K562 (cell line): ENCODE data around the gene DYNC2I2. TPM values are rescaled to one million over a fixed set of nuclear protein-coding genes. Genes with fewer than 3 reads are reported as not detected.

Source experiments
- CREB5 ChIP-seq: fragments of 250-450 bp; sonication (Bioruptor Pico); IDR thresholded peaks from 2 replicates; pipeline ENCODE4 v1.5.0; 2020; ENCODE audit warnings: mild to moderate bottlenecking
- CTBP1 ChIP-seq: fragments of 450-650 bp; IDR thresholded peaks from 2 replicates; pipeline ENCODE4 v1.6.1; 2016; ENCODE audit warnings: borderline replicate concordance
- GMEB1 ChIP-seq: fragments of 250-450 bp; sonication (Bioruptor Pico); IDR thresholded peaks from 2 replicates; pipeline ENCODE4 v1.4.0; 2020; ENCODE audit warnings: mild to moderate bottlenecking
- HNRNPK ChIP-seq: fragments of 200-400 bp; formaldehyde crosslinking; IDR thresholded peaks from one replicate; pipeline ENCODE4 v1.6.1; 2018; ENCODE audit warnings: mild to moderate bottlenecking, low read depth, low read length; ENCODE audit not compliant: poor library complexity, severe bottlenecking
- KDM1A ChIP-seq, 2 experiments: fragments of 450-650 bp; IDR thresholded peaks; 2 replicates each; pipeline ENCODE4 v1.6.1; 2016; ENCODE audit warnings: mild to moderate bottlenecking in 2 of 2
- KDM4B ChIP-seq, 2 experiments: fragments of 450-650 bp in 1 of 2; sonication (generic) in 1 of 2; IDR thresholded peaks; 2 replicates each; pipeline ENCODE4 v1.6.1; 2016 to 2017; ENCODE audit warnings: borderline replicate concordance in 2 of 2, antibody characterized with exemption in 1 of 2, low read depth in 1 of 2, mild to moderate bottlenecking in 1 of 2
- MEIS2 ChIP-seq: fragments of 450-650 bp; IDR thresholded peaks from 2 replicates; pipeline ENCODE4 v1.6.1; 2014; ENCODE audit warnings: mild to moderate bottlenecking; ENCODE audit not compliant: partially characterized antibody
- NR4A1 ChIP-seq, 2 experiments: fragments of 250-450 bp in 1 of 2; fragments of 450-650 bp in 1 of 2; sonication (Bioruptor Pico) in 1 of 2; IDR thresholded peaks; 2 replicates each; pipeline versions ENCODE4 v1.4.0 to v1.6.1; 2016 to 2020; ENCODE audit warnings: mild to moderate bottlenecking in 2 of 2, missing compliant biosample characterization in 1 of 2, missing genetic modification characterization in 1 of 2, moderate library complexity in 1 of 2
- TBP ChIP-seq: optimal IDR thresholded peaks from 2 replicates; pipeline ENCODE3; 2011; ENCODE audit warnings: low read depth, low read length, improper control_type of control experiment
- ZBTB33 ChIP-seq: sonication (generic); formaldehyde crosslinking; IDR thresholded peaks from 2 replicates; pipeline ENCODE4 v1.8.1; 2023; ENCODE audit warnings: mild to moderate bottlenecking, missing genetic modification reagents
- ZKSCAN1 ChIP-seq: fragments of 150-350 bp; IDR thresholded peaks from 2 replicates; pipeline ENCODE4 v1.6.1; 2016; ENCODE audit warnings: low read depth, low read length
- ZNF316 ChIP-seq: fragments of 450-650 bp; IDR thresholded peaks from 2 replicates; pipeline ENCODE4 v1.6.1; 2016
- ZNF436 ChIP-seq: fragments of 250-450, 450-650 bp; sonication (Bioruptor Pico); formaldehyde crosslinking; IDR thresholded peaks from 2 replicates; pipeline ENCODE4 v1.7.0; 2020; ENCODE audit warnings: mild to moderate bottlenecking
- polyA plus RNA-seq, 8 experiments: library from polyadenylated mRNA; depleted of rRNA in 4 of 8; stranded (reverse) in 5 of 8; unstranded in 3 of 8; fragments of >200 nt; fragmentation: Nextera tagmentation in 2 of 8; fragmentation: Illumina TruSeq in 1 of 8; extraction: Ambion mirVana in 2 of 8; extraction: Trizol in 1 of 8; gene quantifications; 2 replicates each; pipeline versions ENCODE4 v1.2.1 to v1.2.3, GENCODE V29; 2011 to 2014; ENCODE audit warnings: inconsistent platforms in 1 of 8, missing spikeins in 1 of 8
- total RNA-seq, 7 experiments: library from RNA; depleted of rRNA in 6 of 7; stranded (reverse); fragments of >200 nt in 6 of 7; fragmentation: Illumina TruSeq in 2 of 7; extraction: Trizol in 2 of 7; gene quantifications; 2 replicates each; pipeline versions ENCODE4 v1.2.1 to v1.2.3, GENCODE V29; 2011 to 2021; ENCODE audit warnings: low replicate concordance in 1 of 7

Gene DYNC2I2
- total and polyA plus RNA-seq, 9 of the 15 experiments (the other 6 are each of a cell fraction or from before 2014, with no cell fraction given): 1.5 to 249 (median 70.0) TPM

- no peak for TF ChIP-seq CREB5 (CRISPR knock-in tag)
- no peak for TF ChIP-seq KDM4B (IDR thresholded peaks at IDR 0.05; ENCODE audit: borderline replicate concordance in 2 of 2, low read depth in 1 of 2)
- TF ChIP-seq CTBP1: no peak
- no peak for TF ChIP-seq MEIS2
- no peak for TF ChIP-seq NR4A1 (CRISPR knock-in tag; IDR thresholded peaks at IDR 0.05)
- no peak for TF ChIP-seq NR4A1 (tag; IDR thresholded peaks at IDR 0.05)
- peak; percentile 55; the same call in 1 of the 2 replicates for TF ChIP-seq ZBTB33
- no peak for TF ChIP-seq HNRNPK
- TF ChIP-seq GMEB1: no peak
- peak; percentile 86 for TF ChIP-seq ZKSCAN1
- no peak for TF ChIP-seq TBP
- no peak for TF ChIP-seq ZNF316
- no peak for TF ChIP-seq KDM1A (IDR thresholded peaks at IDR 0.05)
- no peak for TF ChIP-seq ZNF436
These were observed 44.7 kb upstream of the DYNC2I2 start (continued) for GRCh38 chr9:128701227-128701854.
